ENCODE results near the gene NLK. TPM values are rescaled to one million over a fixed set of nuclear protein-coding genes. Genes with fewer than 3 reads are reported as not detected.
A peak's percentile ranks its signal among the peaks of the same experiment; 100 is the strongest.
"Not testable (repeated sequence)": the region's sequence is repeated elsewhere in the genome, so short reads cannot be mapped to it uniquely, and the experiment has no call there.

NLK gene
- total RNA-seq, 1 donor from 2014 or later, result 11.8 TPM

DNA sequence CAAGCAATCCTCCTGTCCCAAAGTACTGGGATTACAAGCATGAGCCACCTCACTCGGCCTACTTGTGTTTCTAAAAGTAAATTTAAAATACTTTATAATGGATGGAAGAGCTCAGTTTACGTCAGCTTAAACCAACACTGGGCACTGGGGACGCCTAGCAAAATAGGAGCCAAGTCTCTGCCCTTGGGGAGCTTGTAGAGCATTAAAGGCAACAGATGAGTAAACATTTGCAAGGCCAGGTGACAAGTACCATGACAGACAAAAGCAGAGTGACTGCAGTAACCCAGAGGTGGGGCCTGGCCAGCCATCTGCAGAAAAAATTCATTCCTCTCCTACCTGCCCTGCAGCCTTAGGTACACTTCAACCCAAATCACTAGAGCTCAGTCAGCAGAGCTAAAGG, 12.1 kb upstream of the NLK start:
- DNase-seq (ENCODE audit: low spot score), result no peak
- Mint-ChIP-seq H3K4me1 (ENCODE audit: low read depth) (peaks cover 8% of the 10 kb centered on the region), H3K36me3 (ENCODE audit: low read depth) (no peaks in the 10 kb centered on the region), H3K27ac (ENCODE audit: unreplicated experiment) (no peak overlapping the region), H3K9me3 (ENCODE audit: low read depth) (peaks cover 4% of the 10 kb centered on the region), H3K27me3 (ENCODE audit: low read depth) (peaks cover 6% of the 10 kb centered on the region), H3K4me3 (ENCODE audit: unreplicated experiment) (no peak overlapping the region)
- TF ChIP-seq CTCF (IDR thresholded peaks at IDR 0.05), result no peak

- H3K36me3 Mint-ChIP-seq (ENCODE audit: low read depth), result no peaks in the 10 kb centered on the region
- no peak for TF ChIP-seq CTCF (IDR thresholded peaks at IDR 0.05)
- peaks cover 4% of the 10 kb centered on the region for H3K9me3 Mint-ChIP-seq (ENCODE audit: low read depth)
- H3K4me3 Mint-ChIP-seq (ENCODE audit: unreplicated experiment), result no peak overlapping the region
- peaks cover 8% of the 10 kb centered on the region for H3K4me1 Mint-ChIP-seq (ENCODE audit: low read depth)
- no peak for DNase-seq (ENCODE audit: low spot score)
- peaks cover 6% of the 10 kb centered on the region for H3K27me3 Mint-ChIP-seq (ENCODE audit: low read depth)
- no peak overlapping the region for H3K27ac Mint-ChIP-seq (ENCODE audit: unreplicated experiment)
Observed at GRCh38 chr17:28031174-28031573, 11.3 kb upstream of the NLK start.

GRCh38 chr17:28033972-28034714, 8.3 kb upstream of the NLK start:
- no peaks in the 10 kb centered on the region for H3K36me3 Mint-ChIP-seq (ENCODE audit: low read depth)
- TF ChIP-seq CTCF (IDR thresholded peaks at IDR 0.05), result no peak
- DNase-seq (ENCODE audit: low spot score), result no peak
- H3K9me3 Mint-ChIP-seq (ENCODE audit: low read depth), result no peaks in the 10 kb centered on the region
- H3K4me1 Mint-ChIP-seq (ENCODE audit: low read depth), result peaks cover 8% of the 10 kb centered on the region
- H3K27ac Mint-ChIP-seq (ENCODE audit: unreplicated experiment), result peak overlapping the region; percentile 53
- H3K27me3 Mint-ChIP-seq (ENCODE audit: low read depth), result peaks cover 3% of the 10 kb centered on the region
- no peak overlapping the region for H3K4me3 Mint-ChIP-seq (ENCODE audit: unreplicated experiment)

DNA sequence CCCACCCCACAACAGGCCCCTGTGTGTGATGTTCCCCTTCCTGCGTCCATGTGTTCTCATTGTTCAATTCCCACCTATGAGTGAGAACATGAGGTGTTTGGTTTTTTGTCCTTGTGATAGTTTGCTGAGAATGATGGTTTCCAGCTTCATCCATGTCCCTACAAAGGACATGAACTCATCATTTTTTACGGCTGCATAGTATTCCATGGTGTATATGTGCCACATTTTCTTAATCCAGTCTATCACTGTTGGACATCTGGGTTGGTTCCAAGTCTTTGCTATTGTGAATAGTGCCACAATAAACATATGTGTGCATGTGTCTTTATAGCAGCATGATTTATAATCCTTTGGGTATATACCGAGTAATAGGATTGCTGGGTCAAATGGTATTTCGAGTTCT, 7.0 kb upstream of the NLK start:
- H3K4me1 Mint-ChIP-seq (ENCODE audit: low read depth), result peaks cover 11% of the 10 kb centered on the region
- not testable (repeated sequence) for DNase-seq (ENCODE audit: low spot score); H3K9me3 Mint-ChIP-seq (ENCODE audit: low read depth); H3K4me3 Mint-ChIP-seq (ENCODE audit: unreplicated experiment); H3K27me3 Mint-ChIP-seq (ENCODE audit: low read depth); H3K27ac Mint-ChIP-seq (ENCODE audit: unreplicated experiment); H3K36me3 Mint-ChIP-seq (ENCODE audit: low read depth)

- not testable (repeated sequence) for H3K4me3 Mint-ChIP-seq (ENCODE audit: unreplicated experiment); H3K27me3 Mint-ChIP-seq (ENCODE audit: low read depth); H3K36me3 Mint-ChIP-seq (ENCODE audit: low read depth); H3K9me3 Mint-ChIP-seq (ENCODE audit: low read depth); DNase-seq (ENCODE audit: low spot score); H3K27ac Mint-ChIP-seq (ENCODE audit: unreplicated experiment)
- H3K4me1 Mint-ChIP-seq (ENCODE audit: low read depth), result peaks cover 15% of the 10 kb centered on the region
Observed at GRCh38 chr17:28035884-28036283, 6.6 kb upstream of the NLK start.

DNA sequence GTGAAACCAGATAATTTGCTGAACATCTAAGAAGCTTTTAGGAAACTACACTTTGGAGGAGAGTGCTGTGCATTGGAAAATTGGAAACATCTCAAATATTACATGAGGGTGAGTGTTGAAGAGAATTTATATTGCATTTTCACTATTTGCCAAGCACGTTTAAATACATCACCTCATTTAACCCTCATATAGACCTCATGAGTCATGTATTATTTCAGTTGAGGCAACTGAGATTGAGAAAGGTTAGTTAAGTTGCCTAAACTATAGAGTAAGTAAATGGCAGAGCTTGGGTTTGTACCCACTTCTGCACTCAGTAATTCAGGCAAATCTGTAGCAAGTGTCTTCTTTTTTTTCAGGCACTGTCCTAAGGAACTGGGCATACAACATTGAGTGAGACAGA, 3.7 kb upstream of the NLK start:
- Mint-ChIP-seq H3K4me1 (ENCODE audit: low read depth) (peaks cover 35% of the 10 kb centered on the region), H3K4me3 (ENCODE audit: unreplicated experiment) (no peak overlapping the region)

More for the DNA sequence above, 3.7 kb upstream of the NLK start:
- no peak for DNase-seq (ENCODE audit: low spot score)
- Mint-ChIP-seq H3K27me3 (ENCODE audit: low read depth) (no peaks in the 10 kb centered on the region), H3K36me3 (ENCODE audit: low read depth) (no peaks in the 10 kb centered on the region), H3K9me3 (ENCODE audit: low read depth) (no peaks in the 10 kb centered on the region), H3K27ac (ENCODE audit: unreplicated experiment) (no peak overlapping the region)
- no peak for TF ChIP-seq CTCF (IDR thresholded peaks at IDR 0.05)

Data from chondrocyte (in vitro differentiated cells).